Measurements from ENCODE around the gene IL37. TPM values are rescaled to one million over a fixed set of nuclear protein-coding genes. Genes with fewer than 3 reads are reported as not detected.

The IL37 gene
- total RNA-seq, 4 donors from 2014 or later: 132 to 315 (median 147) TPM

- TF ChIP-seq CTCF (IDR thresholded peaks at IDR 0.05) (no peak), POLR2A (IDR thresholded peaks at IDR 0.05) (no peak)
- intact Hi-C loops (cut with DNase I; ENCODE audit: low total_unique reads): no loop called here
- 80 to 89% methylated on average over 8 of the region's 8 CpGs for WGBS, 2 donors
- H3K4me3 ChIP-seq (ENCODE audit: low read depth, poor library complexity, severe bottlenecking): no peak overlapping the region
- no peak for DNase-seq (ENCODE audit: low spot score in 2 of 2)
Measured at GRCh38 chr2:112949456-112949855, 38.5 kb downstream of the IL37 start.

- intact Hi-C loops (cut with DNase I; ENCODE audit: low total_unique reads): no loop called here
- TF ChIP-seq POLR2A (IDR thresholded peaks at IDR 0.05): no peak
- TF ChIP-seq CTCF (IDR thresholded peaks at IDR 0.05): no peak
- DNase-seq (ENCODE audit: low spot score in 2 of 2): no peak
- H3K4me3 ChIP-seq (ENCODE audit: low read depth, poor library complexity, severe bottlenecking): no peak overlapping the region
- WGBS, 2 donors: 77 to 81% methylated on average over 7 of the region's 7 CpGs
Measured at GRCh38 chr2:112954364-112954763, 43.4 kb downstream of the IL37 start.

- no peak for DNase-seq (ENCODE audit: low spot score in 2 of 2)
- 91 to 94% methylated on average over 3 of the region's 3 CpGs for WGBS, 2 donors
- TF ChIP-seq CTCF (IDR thresholded peaks at IDR 0.05) (no peak), POLR2A (IDR thresholded peaks at IDR 0.05) (no peak)
- intact Hi-C loops (cut with DNase I; ENCODE audit: low total_unique reads): no loop called here
- no peak overlapping the region for H3K4me3 ChIP-seq (ENCODE audit: low read depth, poor library complexity, severe bottlenecking)
Measured at GRCh38 chr2:112957511-112957910, 46.5 kb downstream of the IL37 start.

GRCh38 chr2:112958428-112959108 lies 47.6 kb downstream of the IL37 start:
- intact Hi-C loops (cut with DNase I; ENCODE audit: low total_unique reads): no loop called here
- no peak for TF ChIP-seq POLR2A (IDR thresholded peaks at IDR 0.05)
- TF ChIP-seq CTCF (IDR thresholded peaks at IDR 0.05): no peak
- DNase-seq (ENCODE audit: low spot score in 2 of 2): peak in 1 of 2 donors; percentile 23
- 50 to 59% methylated on average over 9 of the region's 9 CpGs for WGBS, 2 donors
- H3K4me3 ChIP-seq (ENCODE audit: low read depth, poor library complexity, severe bottlenecking): no peak overlapping the region

- intact Hi-C loops (cut with DNase I; ENCODE audit: low total_unique reads): no loop called here
- TF ChIP-seq CTCF (IDR thresholded peaks at IDR 0.05): no peak
- WGBS, 2 donors: 72% methylated on average over 14 of the region's 14 CpGs
- no peak for DNase-seq (ENCODE audit: low spot score in 2 of 2)
- H3K4me3 ChIP-seq (ENCODE audit: low read depth, poor library complexity, severe bottlenecking): no peak overlapping the region
Measured at GRCh38 chr2:112959109-112959812, 48.3 kb downstream of the IL37 start.

All from lower leg skin (tissue), 4 donors.